Measurements from ENCODE around the gene U2AF1L4.

U2AF1L4 gene, protein sequence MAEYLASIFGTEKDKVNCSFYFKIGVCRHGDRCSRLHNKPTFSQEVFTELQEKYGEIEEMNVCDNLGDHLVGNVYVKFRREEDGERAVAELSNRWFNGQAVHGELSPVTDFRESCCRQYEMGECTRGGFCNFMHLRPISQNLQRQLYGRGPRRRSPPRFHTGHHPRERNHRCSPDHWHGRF
- total RNA-seq: 4.1 to 9.7 (median 8.5) reads per million in 3 donors

- no peaks in the 10 kb centered on the region for H3K36me3 ChIP-seq (ENCODE audit: control insufficient read depth, insufficient read depth, low read length)
- H3K9me3 ChIP-seq (ENCODE audit: control insufficient read depth, low read length): no peaks in the 10 kb centered on the region
- H3K4me1 ChIP-seq (ENCODE audit: control insufficient read depth, insufficient read depth, low read length, poor library complexity, severe bottlenecking): peaks cover 38% of the 10 kb centered on the region
- H3K27me3 ChIP-seq (replicated peaks; ENCODE audit: control insufficient read depth, insufficient read depth, low read length, poor library complexity, severe bottlenecking): no peaks in the 10 kb centered on the region
- DNase-seq: peak; percentile 96 to 97 (median 97)
- peak within 1 kb of the TSS; percentile 99 for H3K27ac ChIP-seq (ENCODE audit: insufficient read depth, low read length, poor library complexity, severe bottlenecking)
- H3K4me3 ChIP-seq (ENCODE audit: insufficient read depth, low read depth, low read length, poor library complexity, severe bottlenecking): peak within 1 kb of the TSS; percentile 89
These were observed at the start of gene U2AF1L4, which contains the start of gene PSENEN for GRCh38 chr19:35745328-35746086. TSS of gene U2AF1L4 (minus strand) at chr19:35745418. CDS start at chr19:35745391, 27 bp downstream. TSS of gene PSENEN (plus strand) at chr19:35745651. CDS start at chr19:35745931, 280 bp downstream.

DNA sequence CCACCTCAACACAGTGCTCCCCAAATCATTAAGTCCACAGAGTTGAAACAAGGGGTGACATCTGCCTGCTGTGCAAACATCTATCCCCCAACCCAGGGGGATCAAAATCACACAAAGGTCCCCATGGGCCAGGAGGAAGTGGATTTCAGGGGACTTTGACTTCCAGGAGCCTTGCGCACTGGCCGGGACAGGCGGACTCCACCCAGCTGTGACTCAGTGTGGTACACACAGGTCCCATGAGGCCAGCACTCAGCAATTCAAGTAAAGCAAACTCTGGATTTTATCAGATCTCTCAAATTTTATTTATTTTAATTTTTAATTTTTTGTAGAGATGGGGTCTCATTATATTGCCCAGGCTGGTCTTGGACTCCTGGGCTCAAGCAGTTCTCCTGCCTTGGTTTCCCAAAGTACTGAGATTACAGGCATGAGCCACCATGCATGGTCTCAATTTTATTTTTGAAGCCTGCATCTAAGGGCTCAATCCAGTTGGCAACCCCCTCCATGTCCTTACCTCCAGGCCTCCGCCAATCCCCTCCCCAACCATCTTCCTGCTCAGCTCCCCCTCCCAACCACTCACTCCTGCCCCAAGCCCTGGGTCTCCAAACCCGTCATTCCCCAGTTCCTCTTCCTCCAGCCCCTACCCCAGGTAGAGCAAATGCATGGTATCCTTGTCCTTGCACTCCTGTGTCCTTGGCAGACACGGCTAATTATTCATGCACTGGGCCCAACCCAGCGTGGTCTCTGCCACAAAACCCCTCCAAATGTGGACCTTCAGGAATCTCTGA lies 48.4 kb upstream of the U2AF1L4 start:
- Histone ChIP-seq H3K36me3 (ENCODE audit: control insufficient read depth, insufficient read depth, low read length) (no peaks in the 10 kb centered on the region), H3K9me3 (ENCODE audit: control insufficient read depth, low read length) (no peaks in the 10 kb centered on the region)

DNA sequence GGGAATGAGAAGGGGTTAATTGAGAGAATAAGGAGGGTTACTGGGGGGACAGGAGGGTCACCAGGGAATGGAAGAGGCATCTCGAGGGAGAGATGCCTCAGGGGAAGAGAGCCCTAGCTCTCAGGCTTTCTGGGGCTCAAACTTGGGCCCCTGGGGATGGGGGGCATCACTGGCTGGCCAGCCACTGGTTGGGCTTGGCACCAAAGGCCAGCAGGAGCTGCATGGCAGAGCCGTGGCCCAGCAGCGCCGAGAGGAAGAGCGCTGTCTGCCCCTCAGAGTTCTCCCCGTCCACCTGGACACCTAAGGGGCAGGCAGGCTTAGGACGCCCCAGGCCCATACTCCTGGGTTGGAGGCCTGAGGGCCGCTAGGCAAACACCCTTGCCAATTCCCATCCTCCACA lies 47.7 kb upstream of the U2AF1L4 start:
- H3K27me3 ChIP-seq (replicated peaks; ENCODE audit: control insufficient read depth, insufficient read depth, low read length, poor library complexity, severe bottlenecking): peaks cover 7% of the 10 kb centered on the region
- H3K9me3 ChIP-seq (ENCODE audit: control insufficient read depth, low read length): no peaks in the 10 kb centered on the region
- no peaks in the 10 kb centered on the region for H3K36me3 ChIP-seq (ENCODE audit: control insufficient read depth, insufficient read depth, low read length)
- H3K4me1 ChIP-seq (ENCODE audit: control insufficient read depth, insufficient read depth, low read length, poor library complexity, severe bottlenecking): no peaks in the 10 kb centered on the region
- no peak for DNase-seq
- H3K27ac ChIP-seq (ENCODE audit: insufficient read depth, low read length, poor library complexity, severe bottlenecking): no peak overlapping the region
- no peak overlapping the region for H3K4me3 ChIP-seq (ENCODE audit: insufficient read depth, low read depth, low read length, poor library complexity, severe bottlenecking)

More for the DNA sequence above, 48.4 kb upstream of the U2AF1L4 start:
- H3K27ac ChIP-seq (ENCODE audit: insufficient read depth, low read length, poor library complexity, severe bottlenecking): no peak overlapping the region
- DNase-seq: no peak
- peaks cover 7% of the 10 kb centered on the region for H3K27me3 ChIP-seq (replicated peaks; ENCODE audit: control insufficient read depth, insufficient read depth, low read length, poor library complexity, severe bottlenecking)
- no peak overlapping the region for H3K4me3 ChIP-seq (ENCODE audit: insufficient read depth, low read depth, low read length, poor library complexity, severe bottlenecking)
- no peaks in the 10 kb centered on the region for H3K4me1 ChIP-seq (ENCODE audit: control insufficient read depth, insufficient read depth, low read length, poor library complexity, severe bottlenecking)

DNA sequence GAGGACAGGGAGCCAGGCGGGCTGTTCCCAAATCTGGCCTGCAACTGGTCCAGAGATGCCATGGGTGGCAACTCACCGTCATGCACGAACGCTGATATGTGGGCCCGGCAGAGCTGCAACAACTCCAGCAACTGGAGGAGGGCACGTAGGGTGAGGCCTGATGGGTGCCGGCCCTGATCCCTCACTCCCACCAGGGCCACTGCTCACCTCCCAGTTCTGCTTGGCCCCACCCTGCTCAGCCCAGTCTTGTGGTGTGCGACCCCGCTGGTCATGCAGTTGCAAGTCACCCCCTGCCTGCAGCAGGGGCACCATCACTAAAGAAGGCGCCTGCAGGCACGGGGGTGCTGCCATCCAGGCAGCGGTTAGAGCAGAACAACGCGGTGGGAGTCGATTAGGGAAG lies 47.1 kb upstream of the U2AF1L4 start:
- H3K36me3 ChIP-seq (ENCODE audit: control insufficient read depth, insufficient read depth, low read length): no peaks in the 10 kb centered on the region
- no peak overlapping the region for H3K27ac ChIP-seq (ENCODE audit: insufficient read depth, low read length, poor library complexity, severe bottlenecking)
- no peaks in the 10 kb centered on the region for H3K4me1 ChIP-seq (ENCODE audit: control insufficient read depth, insufficient read depth, low read length, poor library complexity, severe bottlenecking)
- H3K27me3 ChIP-seq (replicated peaks; ENCODE audit: control insufficient read depth, insufficient read depth, low read length, poor library complexity, severe bottlenecking): peaks cover 6% of the 10 kb centered on the region
- H3K4me3 ChIP-seq (ENCODE audit: insufficient read depth, low read depth, low read length, poor library complexity, severe bottlenecking): no peak overlapping the region
- DNase-seq: no peak
- no peaks in the 10 kb centered on the region for H3K9me3 ChIP-seq (ENCODE audit: control insufficient read depth, low read length)

- Histone ChIP-seq H3K27ac (ENCODE audit: insufficient read depth, low read length, poor library complexity, severe bottlenecking) (no peak overlapping the region), H3K4me1 (ENCODE audit: control insufficient read depth, insufficient read depth, low read length, poor library complexity, severe bottlenecking) (no peaks in the 10 kb centered on the region)
These were observed 46.6 kb upstream of the U2AF1L4 start for GRCh38 chr19:35791814-35792279.

GRCh38 chr19:35790981-35791813 lies 46.0 kb upstream of the U2AF1L4 start:
- Histone ChIP-seq H3K27ac (ENCODE audit: insufficient read depth, low read length, poor library complexity, severe bottlenecking) (no peak overlapping the region), H3K9me3 (ENCODE audit: control insufficient read depth, low read length) (no peaks in the 10 kb centered on the region), H3K27me3 (replicated peaks; ENCODE audit: control insufficient read depth, insufficient read depth, low read length, poor library complexity, severe bottlenecking) (no peaks in the 10 kb centered on the region), H3K36me3 (ENCODE audit: control insufficient read depth, insufficient read depth, low read length) (no peaks in the 10 kb centered on the region), H3K4me1 (ENCODE audit: control insufficient read depth, insufficient read depth, low read length, poor library complexity, severe bottlenecking) (no peaks in the 10 kb centered on the region), H3K4me3 (ENCODE audit: insufficient read depth, low read depth, low read length, poor library complexity, severe bottlenecking) (no peak overlapping the region)
- DNase-seq: no peak

More at GRCh38 chr19:35791814-35792279, 46.6 kb upstream of the U2AF1L4 start:
- peaks cover 2% of the 10 kb centered on the region for H3K27me3 ChIP-seq (replicated peaks; ENCODE audit: control insufficient read depth, insufficient read depth, low read length, poor library complexity, severe bottlenecking)
- no peaks in the 10 kb centered on the region for H3K9me3 ChIP-seq (ENCODE audit: control insufficient read depth, low read length)
- no peak for DNase-seq
- no peaks in the 10 kb centered on the region for H3K36me3 ChIP-seq (ENCODE audit: control insufficient read depth, insufficient read depth, low read length)
- H3K4me3 ChIP-seq (ENCODE audit: insufficient read depth, low read depth, low read length, poor library complexity, severe bottlenecking): no peak overlapping the region

DNA sequence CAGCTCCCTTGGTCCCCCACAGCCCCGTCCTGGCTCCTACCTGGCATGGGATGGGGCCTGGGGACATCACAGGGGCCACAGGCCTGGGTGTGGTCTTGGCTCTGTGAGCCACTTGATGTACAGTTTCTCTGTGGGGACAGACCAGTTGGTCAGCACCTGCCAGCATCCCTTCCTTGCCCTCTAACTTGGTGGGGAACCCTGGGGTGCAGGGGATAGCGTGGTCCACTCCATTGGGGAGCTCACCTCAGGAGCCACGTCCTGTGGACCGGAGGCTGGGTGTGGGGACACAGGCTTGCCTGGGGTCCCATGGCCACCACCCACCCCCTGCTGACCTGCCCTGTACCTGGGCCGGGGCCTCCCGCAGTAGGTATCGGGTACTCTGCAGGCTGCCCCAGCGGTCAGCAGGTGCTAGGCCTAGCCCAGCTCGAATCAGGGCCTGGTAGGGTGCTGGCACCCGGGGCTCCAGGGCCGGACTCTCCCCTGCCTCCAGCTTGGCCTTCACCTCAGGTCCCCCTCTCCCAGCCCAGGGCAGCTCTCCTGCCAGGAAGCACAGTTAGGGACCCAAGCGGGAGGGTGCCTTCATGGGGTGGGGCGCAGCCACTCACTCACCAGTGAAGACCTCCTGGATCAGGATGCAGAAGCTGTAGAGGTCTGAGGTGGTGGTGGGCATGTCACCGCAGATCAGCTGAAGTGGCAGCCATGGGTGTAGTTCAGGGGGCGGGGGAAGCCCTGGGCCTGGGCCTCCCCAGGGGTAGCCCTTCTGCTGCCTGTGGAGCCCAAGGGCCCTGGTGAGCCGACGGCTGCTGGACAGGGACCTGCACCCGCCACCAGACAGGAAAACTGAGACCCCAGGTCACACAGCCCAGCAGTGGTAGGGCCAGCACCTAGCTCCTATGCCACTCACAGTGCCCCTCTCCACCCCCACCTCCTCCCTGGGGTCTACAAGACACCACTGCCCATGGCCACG lies 45.0 kb upstream of the U2AF1L4 start:
- Histone ChIP-seq H3K27ac (ENCODE audit: insufficient read depth, low read length, poor library complexity, severe bottlenecking) (no peak overlapping the region), H3K4me1 (ENCODE audit: control insufficient read depth, insufficient read depth, low read length, poor library complexity, severe bottlenecking) (no peaks in the 10 kb centered on the region), H3K36me3 (ENCODE audit: control insufficient read depth, insufficient read depth, low read length) (no peaks in the 10 kb centered on the region), H3K4me3 (ENCODE audit: insufficient read depth, low read depth, low read length, poor library complexity, severe bottlenecking) (no peak overlapping the region), H3K27me3 (replicated peaks; ENCODE audit: control insufficient read depth, insufficient read depth, low read length, poor library complexity, severe bottlenecking) (no peaks in the 10 kb centered on the region), H3K9me3 (ENCODE audit: control insufficient read depth, low read length) (no peaks in the 10 kb centered on the region)
- DNase-seq: no peak

- no peaks in the 10 kb centered on the region for H3K9me3 ChIP-seq (ENCODE audit: control insufficient read depth, low read length)
- no peaks in the 10 kb centered on the region for H3K36me3 ChIP-seq (ENCODE audit: control insufficient read depth, insufficient read depth, low read length)
- no peaks in the 10 kb centered on the region for H3K27me3 ChIP-seq (replicated peaks; ENCODE audit: control insufficient read depth, insufficient read depth, low read length, poor library complexity, severe bottlenecking)
- no peak overlapping the region for H3K27ac ChIP-seq (ENCODE audit: insufficient read depth, low read length, poor library complexity, severe bottlenecking)
- no peak overlapping the region for H3K4me3 ChIP-seq (ENCODE audit: insufficient read depth, low read depth, low read length, poor library complexity, severe bottlenecking)
- no peak for DNase-seq
- no peaks in the 10 kb centered on the region for H3K4me1 ChIP-seq (ENCODE audit: control insufficient read depth, insufficient read depth, low read length, poor library complexity, severe bottlenecking)
These were observed 44.2 kb upstream of the U2AF1L4 start for GRCh38 chr19:35789195-35789977.
